Breast epithelium (tissue), 4 donors: ENCODE results near the gene GPR68. TPM values are rescaled to one million over a fixed set of nuclear protein-coding genes. Genes with fewer than 3 reads are reported as not detected.
"Not testable (repeated sequence)": the region's sequence is repeated elsewhere in the genome, so short reads cannot be mapped to it uniquely, and the experiment has no call there.

ENCODE experiments used
- DNase-seq, 2 donors: peaks; one replicate each; pipeline ENCODE4 v3.0.0-alpha.2; 2019; ENCODE audit warnings: low spot score in 2 of 2
- H3K27ac ChIP-seq, 2 donors: fragments of 200-600 bp; sonication (generic) in 1 of 2; one replicate each; pipeline ENCODE4 v1.5.1; 2016 to 2019; ENCODE audit warnings: mild to moderate bottlenecking in 1 of 2
- H3K27me3 ChIP-seq, 2 donors: fragments of 200-600 bp; sonication (generic) in 1 of 2; one replicate each; pipeline versions ENCODE4 v1.5.1 to v1.6.0; 2017 to 2019; ENCODE audit warnings: control low read depth in 1 of 2, mild to moderate bottlenecking in 1 of 2
- H3K36me3 ChIP-seq: fragments of 200-600 bp; one replicate; pipeline ENCODE4 v1.5.1; 2019
- H3K4me1 ChIP-seq, 2 donors: fragments of 200-600 bp; sonication (generic); one replicate each; pipeline ENCODE4 v1.5.1; 2016 to 2019; ENCODE audit warnings: control low read depth in 1 of 2
- H3K4me3 ChIP-seq, 3 donors: fragments of 200-600 bp; sonication (generic); 1 replicate in 2 of 3; 2 replicates in 1 of 3; pipeline ENCODE4 v1.5.1; 2016 to 2019; ENCODE audit warnings: mild to moderate bottlenecking in 3 of 3, moderate library complexity in 2 of 3
- H3K9me3 ChIP-seq, 2 donors: fragments of 200-600 bp; sonication (generic) in 1 of 2; one replicate each; pipeline ENCODE4 v1.5.1; 2016 to 2019; ENCODE audit warnings: control low read depth in 1 of 2
- POLR2A ChIP-seq: fragments of 450-650 bp; IDR thresholded peaks from one replicate; pipeline ENCODE4 v1.6.1; 2016; ENCODE audit warnings: antibody characterized with exemption, mild to moderate bottlenecking, moderate library complexity
- POLR2AphosphoS5 ChIP-seq, 3 donors: sonication (generic); formaldehyde crosslinking; IDR thresholded peaks; one replicate each; pipeline ENCODE4 v1.6.1; 2017; ENCODE audit warnings: antibody characterized with exemption in 3 of 3
- intact Hi-C: fragments of 100-400 bp; cut with DNase I; formaldehyde crosslinking; loops from one replicate; pipeline ENCODE4 v1.15.1; 2023; ENCODE audit warnings: low total_unique reads
- total RNA-seq, 3 donors: library from RNA; depleted of rRNA; stranded (reverse); fragments of >200 nt; gene quantifications; one replicate each; pipeline ENCODE4 v1.1.0, GENCODE V29; 2016
- TF ChIP-seq, protein P1 (sequence below), 3 donors: fragments of 450-650 bp; IDR thresholded peaks; one replicate each; pipeline ENCODE4 v1.5.1; 2016 to 2017; ENCODE audit warnings: antibody characterized with exemption in 3 of 3, mild to moderate bottlenecking in 3 of 3, moderate library complexity in 3 of 3

GPR68 gene
- total RNA-seq, 3 donors from 2014 or later: 0.32 to 0.66 (median 0.59) TPM

DNA sequence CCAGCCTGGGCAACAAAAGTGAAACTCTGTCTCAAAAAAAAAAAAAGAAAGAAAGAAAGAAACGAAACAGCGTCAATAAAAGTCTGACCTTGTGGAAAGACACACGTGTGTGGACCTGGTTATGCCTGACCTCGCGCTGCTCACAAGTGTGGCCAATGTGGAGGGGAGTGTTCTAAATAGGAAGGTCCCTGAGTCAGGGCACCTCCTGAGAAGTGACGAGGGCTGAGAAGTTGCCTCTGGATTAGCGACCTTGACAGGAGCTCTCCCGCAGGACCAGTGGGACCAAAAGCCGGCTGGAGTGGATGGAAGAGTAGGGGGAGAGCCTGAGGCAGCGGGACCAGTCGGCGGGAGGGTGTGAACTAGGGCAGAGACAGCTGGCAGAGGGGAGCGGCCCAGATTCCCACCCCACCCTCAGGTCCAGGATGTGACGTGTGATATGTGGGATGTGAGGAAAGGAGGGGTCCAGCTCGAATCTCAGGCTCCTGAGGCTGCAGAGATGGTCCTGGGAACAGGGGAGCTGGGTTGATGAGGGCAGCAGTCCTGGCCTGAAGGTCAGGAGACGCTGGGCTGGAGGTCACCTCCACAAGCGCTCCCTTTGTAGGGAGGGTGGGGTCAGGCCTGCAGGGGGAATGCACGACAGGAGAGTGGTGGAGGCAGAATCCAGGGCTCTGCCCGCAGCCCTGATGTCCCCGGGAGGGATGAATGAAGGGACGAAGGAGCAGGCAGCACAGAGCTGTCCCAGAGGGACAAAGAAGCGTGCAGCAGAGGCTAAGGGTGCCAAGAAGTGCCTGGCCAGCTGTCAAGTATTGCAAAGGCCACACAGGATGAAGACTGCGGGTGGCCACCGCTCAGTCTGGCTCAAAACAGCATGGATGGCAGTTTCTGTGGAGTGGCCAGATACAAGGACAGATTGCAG is 24.8 kb upstream of the GPR68 start:
- Histone ChIP-seq H3K27ac (peak overlapping the region in 1 of 2 donors; percentile 32), H3K9me3 (no peaks in the 10 kb centered on the region), H3K4me1 (no peaks in the 10 kb centered on the region), H3K27me3 (peaks cover 0 to 2% of the 10 kb centered on the region in 2 donors), H3K4me3 (peak overlapping the region in 2 of 3 donors; percentile 28 to 54), H3K36me3 (no peaks in the 10 kb centered on the region)
- TF ChIP-seq, protein P1, sequence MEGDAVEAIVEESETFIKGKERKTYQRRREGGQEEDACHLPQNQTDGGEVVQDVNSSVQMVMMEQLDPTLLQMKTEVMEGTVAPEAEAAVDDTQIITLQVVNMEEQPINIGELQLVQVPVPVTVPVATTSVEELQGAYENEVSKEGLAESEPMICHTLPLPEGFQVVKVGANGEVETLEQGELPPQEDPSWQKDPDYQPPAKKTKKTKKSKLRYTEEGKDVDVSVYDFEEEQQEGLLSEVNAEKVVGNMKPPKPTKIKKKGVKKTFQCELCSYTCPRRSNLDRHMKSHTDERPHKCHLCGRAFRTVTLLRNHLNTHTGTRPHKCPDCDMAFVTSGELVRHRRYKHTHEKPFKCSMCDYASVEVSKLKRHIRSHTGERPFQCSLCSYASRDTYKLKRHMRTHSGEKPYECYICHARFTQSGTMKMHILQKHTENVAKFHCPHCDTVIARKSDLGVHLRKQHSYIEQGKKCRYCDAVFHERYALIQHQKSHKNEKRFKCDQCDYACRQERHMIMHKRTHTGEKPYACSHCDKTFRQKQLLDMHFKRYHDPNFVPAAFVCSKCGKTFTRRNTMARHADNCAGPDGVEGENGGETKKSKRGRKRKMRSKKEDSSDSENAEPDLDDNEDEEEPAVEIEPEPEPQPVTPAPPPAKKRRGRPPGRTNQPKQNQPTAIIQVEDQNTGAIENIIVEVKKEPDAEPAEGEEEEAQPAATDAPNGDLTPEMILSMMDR (IDR thresholded peaks at IDR 0.05): no peak
- TF ChIP-seq POLR2A (no peak), POLR2AphosphoS5 (IDR thresholded peaks at IDR 0.05) (no peak)
- no peak for DNase-seq
- intact Hi-C loops: no loop called here

DNA sequence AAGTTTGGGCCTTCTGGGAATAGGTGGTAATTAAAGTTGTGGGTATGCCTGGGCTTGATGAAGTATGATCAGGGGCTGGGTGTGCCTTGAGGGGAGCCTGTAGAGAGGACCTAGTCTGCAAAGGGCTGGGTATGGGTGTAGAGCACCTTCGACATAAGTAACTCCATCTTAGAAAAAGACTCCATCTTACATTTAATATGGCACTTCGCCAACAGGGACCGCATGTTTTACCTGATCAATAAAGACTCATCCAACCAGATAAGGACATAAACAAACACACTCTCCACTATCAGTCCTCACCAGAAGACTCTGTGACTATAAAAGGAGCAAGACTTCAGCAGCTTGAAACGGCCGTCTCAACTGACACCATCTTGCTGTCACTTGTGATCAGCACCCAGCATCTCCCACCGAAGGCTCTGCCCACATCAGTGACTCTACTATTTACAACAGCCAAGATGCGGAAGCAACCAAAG is 23.5 kb upstream of the GPR68 start:
- Histone ChIP-seq H3K4me1 (peaks cover 0 to 3% of the 10 kb centered on the region in 2 donors), H3K4me3 (no peak overlapping the region), H3K9me3 (no peaks in the 10 kb centered on the region), H3K27me3 (peaks cover 0 to 4% of the 10 kb centered on the region in 2 donors), H3K36me3 (no peaks in the 10 kb centered on the region), H3K27ac (no peak overlapping the region)
- TF ChIP-seq POLR2AphosphoS5 (IDR thresholded peaks at IDR 0.05) (no peak), POLR2A (no peak)
- TF ChIP-seq, protein P1 (IDR thresholded peaks at IDR 0.05): no peak
- intact Hi-C loops: no loop called here
- no peak for DNase-seq

DNA sequence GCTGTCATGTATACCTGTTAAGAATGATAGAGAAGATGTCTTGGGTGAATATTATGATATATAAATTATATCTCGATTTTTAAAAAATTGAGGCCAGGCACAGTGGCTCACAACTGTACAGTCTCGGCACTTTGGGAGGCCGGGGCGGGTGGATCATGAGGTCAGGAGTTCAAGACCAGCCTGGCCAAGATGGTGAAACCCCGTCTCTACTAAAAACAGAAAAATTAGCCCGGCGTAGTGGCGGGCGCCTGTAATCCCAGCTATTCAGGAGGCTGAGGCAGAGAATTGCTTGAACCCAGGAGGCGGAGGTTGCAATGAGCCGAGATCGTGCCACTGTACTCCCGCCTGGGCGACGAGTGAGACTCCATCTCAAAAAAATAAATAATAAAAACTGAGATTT is 21.8 kb upstream of the GPR68 start:
- H3K36me3 ChIP-seq, H3K27me3 ChIP-seq, H3K4me3 ChIP-seq, intact Hi-C loops, DNase-seq, H3K9me3 ChIP-seq, H3K4me1 ChIP-seq, H3K27ac ChIP-seq: not testable (repeated sequence)

DNA sequence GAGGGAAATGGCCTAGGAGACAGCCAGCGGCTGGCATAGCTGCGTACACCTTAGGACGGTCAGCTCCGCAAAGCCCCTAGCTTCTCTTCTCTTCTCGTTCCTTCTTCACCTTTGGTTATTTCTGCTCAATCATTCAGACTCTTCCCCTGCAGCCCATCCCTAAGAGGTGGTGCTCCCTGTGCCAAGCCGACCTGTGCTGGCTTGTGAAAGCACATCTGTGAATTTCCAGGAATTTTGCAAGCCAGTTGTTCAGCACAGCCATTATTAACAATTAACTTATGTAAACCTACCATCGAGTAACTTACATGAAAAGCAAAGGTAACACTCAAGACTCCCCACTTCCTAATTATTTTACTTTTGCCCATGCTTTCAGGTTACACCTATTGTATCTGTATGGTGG is 20.9 kb upstream of the GPR68 start:
- intact Hi-C loops: no loop called here

DNA sequence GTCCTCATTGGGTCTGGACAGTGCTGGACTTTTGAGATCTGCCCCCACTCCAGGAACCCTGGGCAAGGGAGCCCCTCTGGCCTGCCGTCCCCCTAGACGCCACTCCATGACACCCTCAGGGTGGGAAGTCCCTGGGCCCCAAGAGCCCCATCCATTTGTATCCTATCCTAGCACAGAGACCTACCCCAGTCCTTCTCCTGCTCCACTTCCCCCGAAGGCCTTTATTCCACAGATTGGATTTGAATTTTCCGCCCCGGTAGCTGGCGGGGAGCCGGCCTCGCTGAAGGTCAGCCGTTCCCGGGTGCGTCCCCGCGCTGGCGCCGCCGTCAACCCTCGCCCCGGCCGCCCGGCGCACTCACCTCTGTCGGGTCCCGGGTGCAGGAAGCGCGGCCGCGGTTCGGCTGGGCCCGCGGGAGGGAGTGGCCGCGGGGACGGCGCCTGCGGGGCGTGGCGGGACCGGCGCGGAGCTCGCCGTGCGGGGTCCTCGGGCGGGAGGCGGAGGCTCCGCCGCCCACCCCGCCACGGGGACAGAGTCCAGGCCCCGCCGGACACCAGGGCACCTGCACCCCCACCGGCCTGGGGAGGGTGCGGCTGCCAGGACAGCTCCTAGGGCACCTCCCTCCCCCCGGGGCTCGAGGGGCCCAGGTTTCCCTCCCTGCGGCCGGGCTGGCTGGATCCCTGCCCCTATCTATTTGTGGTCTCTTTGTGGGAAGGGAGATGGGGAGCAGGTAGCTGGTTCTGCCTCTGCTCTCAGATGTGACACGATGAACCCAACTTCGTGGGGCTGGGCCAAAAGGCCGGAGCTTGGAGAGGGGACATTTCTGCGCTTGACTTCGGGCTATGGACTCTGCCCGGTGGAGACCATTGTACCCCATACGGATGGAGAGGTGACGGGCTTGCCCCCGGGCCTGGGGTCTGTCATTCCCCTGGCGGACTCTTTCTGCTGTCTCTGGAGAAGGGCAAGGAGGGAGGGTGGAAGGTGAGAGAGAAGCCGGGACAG is 19.9 kb upstream of the GPR68 start:
- TF ChIP-seq POLR2AphosphoS5 (IDR thresholded peaks at IDR 0.05) (no peak), POLR2A (no peak)
- TF ChIP-seq, protein P1 (IDR thresholded peaks at IDR 0.05): no peak
- Histone ChIP-seq H3K36me3 (no peaks in the 10 kb centered on the region), H3K9me3 (no peaks in the 10 kb centered on the region), H3K4me1 (peaks cover 0 to 3% of the 10 kb centered on the region in 2 donors), H3K27me3 (peaks cover 0 to 4% of the 10 kb centered on the region in 2 donors), H3K4me3 (peak overlapping the region; percentile 35 to 68 (median 44)), H3K27ac (no peak overlapping the region)
- DNase-seq: no peak
- intact Hi-C loops: no loop called here

More for the DNA sequence above, 20.9 kb upstream of the GPR68 start:
- Histone ChIP-seq H3K27ac (no peak overlapping the region), H3K36me3 (no peaks in the 10 kb centered on the region), H3K9me3 (no peaks in the 10 kb centered on the region), H3K4me3 (no peak overlapping the region), H3K27me3 (peaks cover 0 to 4% of the 10 kb centered on the region in 2 donors), H3K4me1 (peaks cover 0 to 3% of the 10 kb centered on the region in 2 donors)
- DNase-seq: no peak
- no peak for TF ChIP-seq POLR2A
- TF ChIP-seq, protein P1 (IDR thresholded peaks at IDR 0.05): no peak
- no peak for TF ChIP-seq POLR2AphosphoS5 (IDR thresholded peaks at IDR 0.05)
